Bronchial epithelial cell (primary cell): ENCODE data around the gene AMBN. TPM values are rescaled to one million over a fixed set of nuclear protein-coding genes. Genes with fewer than 3 reads are reported as not detected.
A peak's percentile ranks its signal among the peaks of the same experiment; 100 is the strongest.

ENCODE experiments used
- DNase-seq: peaks from one replicate; pipeline ENCODE4 v3.0.0-alpha.2; 2010; ENCODE audit warnings: low read depth
- FAIRE-seq: peaks from 2 replicates; lab custom pipeline; 2011; peaks lifted over from hg19 to GRCh38; lab: Jason Lieb, UNC
- H3K27me3 ChIP-seq: 2 replicates; pipeline ENCODE4 v1.5.1; 2011; ENCODE audit warnings: low read length; ENCODE audit not compliant: control insufficient read depth, insufficient read depth
- H3K36me3 ChIP-seq: 2 replicates; pipeline ENCODE4 v1.5.1; 2011; ENCODE audit warnings: low read length; ENCODE audit not compliant: control insufficient read depth, insufficient read depth
- H3K4me3 ChIP-seq: 2 replicates; pipeline ENCODE4 v1.5.1; 2011; ENCODE audit warnings: mild to moderate bottlenecking, low read depth, low read length, control low read depth
- CTCF ChIP-seq: IDR thresholded peaks from 2 replicates; pipeline ENCODE4 v1.5.1; 2011; ENCODE audit warnings: mild to moderate bottlenecking, moderate library complexity, low read length, control low read depth, inconsistent platforms; ENCODE audit not compliant: insufficient read depth, severe bottlenecking
- total RNA-seq: library from RNA; depleted of rRNA; stranded (reverse); fragments of >200 nt; gene quantifications from 2 replicates; pipeline ENCODE4 v1.2.1, GENCODE V29; 2014

AMBN gene
- not detected in 2 replicates for total RNA-seq

- Histone ChIP-seq H3K36me3 (no peaks in the 10 kb centered on the region), H3K27me3 (no peaks in the 10 kb centered on the region), H3K4me3 (no peak within 1 kb of the TSS)
- DNase-seq (no peak), FAIRE-seq (no peak)
- no peak for TF ChIP-seq CTCF
Observed at GRCh38 chr4:70591955-70592582, at the start of gene AMBN. Gene AMBN (plus strand): TSS chr4:70592256. CDS start chr4:70592359, 103 bp downstream.

- Histone ChIP-seq H3K36me3 (no peaks in the 10 kb centered on the region), H3K4me3 (no peak overlapping the region), H3K27me3 (no peaks in the 10 kb centered on the region)
- no peak for FAIRE-seq
- DNase-seq = peak; percentile 58
- peak; percentile 67 for TF ChIP-seq CTCF
Observed at GRCh38 chr4:70544279-70544868, 47.7 kb upstream of the AMBN start.

GRCh38 chr4:70556856-70557255 is 35.2 kb upstream of the AMBN start:
- peak; percentile 73 for DNase-seq

GRCh38 chr4:70559211-70559830 is 32.7 kb upstream of the AMBN start:
- FAIRE-seq = peak; percentile 47
- H3K4me3 ChIP-seq = no peak overlapping the region
- peak; percentile 50 for DNase-seq
- no peaks in the 10 kb centered on the region for H3K36me3 ChIP-seq
- peak; percentile 67 for TF ChIP-seq CTCF
- H3K27me3 ChIP-seq = no peaks in the 10 kb centered on the region

More at GRCh38 chr4:70556856-70557255, 35.2 kb upstream of the AMBN start:
- Histone ChIP-seq H3K36me3 (no peaks in the 10 kb centered on the region), H3K4me3 (no peak overlapping the region), H3K27me3 (no peaks in the 10 kb centered on the region)
- no peak for FAIRE-seq
- no peak for TF ChIP-seq CTCF

- no peak overlapping the region for H3K4me3 ChIP-seq
- TF ChIP-seq CTCF = no peak
Observed at GRCh38 chr4:70559924-70560323, 32.1 kb upstream of the AMBN start.

More at GRCh38 chr4:70559924-70560323, 32.1 kb upstream of the AMBN start:
- no peak for DNase-seq
- Histone ChIP-seq H3K36me3 (no peaks in the 10 kb centered on the region), H3K27me3 (no peaks in the 10 kb centered on the region)
- no peak for FAIRE-seq
